Smooth muscle cell (in vitro differentiated cells): ENCODE data around the gene RARRES2. TPM values are rescaled to one million over a fixed set of nuclear protein-coding genes. Genes with fewer than 3 reads are reported as not detected.

ENCODE experiments used
- DNase-seq: peaks from one replicate; lab custom pipeline; 2025; ENCODE audit not compliant: unreplicated experiment; lab: John Stamatoyannopoulos, UW
- H2AFZ ChIP-seq: fragments of 200-600 bp; sonication (generic); 2 replicates; pipeline ENCODE4 v1.6.0; 2016; ENCODE audit warnings: antibody characterized with exemption, low read depth, mild to moderate bottlenecking
- H3F3A ChIP-seq: fragments of 200-600 bp; sonication (generic); 2 replicates; pipeline ENCODE4 v1.6.0; 2017; ENCODE audit warnings: antibody characterized with exemption, low read depth
- H3K27ac ChIP-seq: fragments of 200-600 bp; sonication (generic); 2 replicates; pipeline ENCODE4 v1.5.1; 2016; ENCODE audit warnings: low read depth, mild to moderate bottlenecking
- H3K27me3 ChIP-seq: fragments of 200-600 bp; sonication (generic); 2 replicates; pipeline ENCODE4 v1.6.1; 2016; ENCODE audit warnings: low read depth, mild to moderate bottlenecking
- H3K36me3 ChIP-seq: fragments of 200-600 bp; sonication (generic); 2 replicates; pipeline ENCODE4 v1.5.1; 2016; ENCODE audit warnings: low read depth
- H3K4me1 ChIP-seq: fragments of 200-600 bp; sonication (generic); 2 replicates; pipeline ENCODE4 v1.5.1; 2016; ENCODE audit warnings: low read depth
- H3K4me2 ChIP-seq: fragments of 200-600 bp; sonication (generic); 2 replicates; pipeline ENCODE4 v1.6.0; 2016; ENCODE audit warnings: mild to moderate bottlenecking
- H3K4me3 ChIP-seq: fragments of 200-600 bp; sonication (generic); 2 replicates; pipeline ENCODE4 v1.5.1; 2016; ENCODE audit warnings: mild to moderate bottlenecking
- H3K79me2 ChIP-seq: fragments of 200-600 bp; sonication (generic); 2 replicates; pipeline ENCODE4 v1.6.0; 2016; ENCODE audit warnings: low read depth, mild to moderate bottlenecking
- H3K9ac ChIP-seq: fragments of 200-600 bp; sonication (generic); 2 replicates; pipeline ENCODE4 v1.6.0; 2016; ENCODE audit warnings: low read depth
- H3K9me3 ChIP-seq: fragments of 200-600 bp; sonication (generic); replicated peaks from 2 replicates; pipeline ENCODE4 v1.5.1; 2016; ENCODE audit warnings: low read depth
- H4K20me1 ChIP-seq: fragments of 200-600 bp; sonication (generic); 2 replicates; pipeline ENCODE4 v1.6.0; 2016; ENCODE audit warnings: low read depth
- CTCF ChIP-seq: fragments of 200-600 bp; sonication (generic); IDR thresholded peaks from 2 replicates; pipeline ENCODE4 v1.5.1; 2017; ENCODE audit warnings: borderline replicate concordance, mild to moderate bottlenecking, antibody characterized with exemption; ENCODE audit not compliant: insufficient read depth, poor library complexity, severe bottlenecking
- WGBS: methylation state at CpG from one replicate; pipeline ENCODE4 v1.1.7; 2016; ENCODE audit warnings: low lambda C conversion rate; 5-methylcytosine and 5-hydroxymethylcytosine counted together
- polyA plus RNA-seq: library from polyadenylated mRNA; unstranded; fragments of >200 nt; fragmentation: Nextera tagmentation; extraction: Ambion mirVana; gene quantifications from 2 replicates; pipeline ENCODE4 v1.2.1, GENCODE V29; 2016
- total RNA-seq: library from RNA; depleted of rRNA; stranded (reverse); fragments of >200 nt; gene quantifications from 2 replicates; pipeline ENCODE4 v1.2.3, GENCODE V29; 2014

Gene RARRES2
- total and polyA plus RNA-seq, 2 experiments from 2014 or later = 23.6 to 31.8 TPM

DNA sequence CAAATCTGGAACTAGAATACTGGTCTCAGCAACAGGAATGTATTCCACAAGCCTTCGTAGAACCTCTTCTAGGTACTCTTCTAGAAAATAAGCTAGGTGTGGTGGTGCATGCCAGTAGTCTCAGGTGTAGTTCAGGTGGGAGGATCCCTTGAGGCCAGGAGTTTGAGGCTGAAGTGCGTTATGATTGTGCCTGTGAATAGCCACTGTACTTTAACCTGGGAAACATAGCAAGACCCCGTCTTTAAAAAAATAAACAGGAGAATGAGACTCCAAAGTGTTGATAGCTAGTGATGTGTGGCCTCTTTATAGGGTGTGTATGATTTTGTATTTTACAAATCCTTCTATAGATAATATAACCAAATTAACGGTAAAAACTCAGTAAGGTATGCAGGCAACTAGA is 36.2 kb upstream of the RARRES2 start:
- no peaks in the 10 kb centered on the region for H3K36me3 ChIP-seq
- no peak overlapping the region for H3K4me3 ChIP-seq
- H3K9ac ChIP-seq = no peak overlapping the region
- no peak for TF ChIP-seq CTCF
- peaks cover 39% of the 10 kb centered on the region for H3K79me2 ChIP-seq
- H3K4me1 ChIP-seq = peaks cover 35% of the 10 kb centered on the region
- H3F3A ChIP-seq = peaks cover 27% of the 10 kb centered on the region
- H3K9me3 ChIP-seq = no peaks in the 10 kb centered on the region
- 57% methylated on average over 4 of the region's 4 CpGs for WGBS
- peaks cover 29% of the 10 kb centered on the region for H4K20me1 ChIP-seq
- peak overlapping the region; percentile 26 for H3K27ac ChIP-seq
- no peaks in the 10 kb centered on the region for H3K27me3 ChIP-seq
- no peak overlapping the region for H2AFZ ChIP-seq
- DNase-seq = no peak
- H3K4me2 ChIP-seq = no peak overlapping the region

GRCh38 chr7:150377196-150377595 is 35.8 kb upstream of the RARRES2 start:
- Histone ChIP-seq H3K36me3 (no peaks in the 10 kb centered on the region), H3K9me3 (no peaks in the 10 kb centered on the region), H2AFZ (no peak overlapping the region), H3K4me1 (peaks cover 32% of the 10 kb centered on the region), H4K20me1 (peaks cover 24% of the 10 kb centered on the region), H3K9ac (no peak overlapping the region), H3K4me3 (no peak overlapping the region), H3F3A (peaks cover 27% of the 10 kb centered on the region), H3K4me2 (no peak overlapping the region), H3K79me2 (peaks cover 43% of the 10 kb centered on the region), H3K27me3 (no peaks in the 10 kb centered on the region), H3K27ac (no peak overlapping the region)
- TF ChIP-seq CTCF = no peak
- DNase-seq = no peak
- 71% methylated on average over 3 of the region's 3 CpGs for WGBS

DNA sequence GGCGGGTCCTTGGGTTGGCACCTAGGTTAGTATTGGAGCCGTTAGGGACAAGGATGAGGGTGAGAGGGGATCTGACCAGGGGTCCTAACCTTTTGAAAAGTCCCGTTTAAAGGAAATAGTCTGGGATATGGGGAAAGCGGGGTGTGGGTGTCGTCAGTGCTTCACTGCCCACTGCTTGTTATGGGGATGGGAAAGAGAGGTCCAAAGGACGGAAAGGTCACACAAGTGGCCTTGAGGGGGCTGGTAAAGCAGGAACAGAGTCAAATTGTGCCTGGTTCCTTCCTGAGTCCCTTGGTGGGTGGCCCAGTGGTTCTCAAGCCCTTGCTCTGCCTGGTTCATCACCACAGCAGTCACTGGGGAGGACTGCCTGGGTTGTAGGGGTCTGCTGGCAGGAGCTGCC is 35.1 kb upstream of the RARRES2 start:
- H2AFZ ChIP-seq = no peak overlapping the region
- TF ChIP-seq CTCF = no peak
- H3K4me2 ChIP-seq = no peak overlapping the region
- no peaks in the 10 kb centered on the region for H3K9me3 ChIP-seq
- peaks cover 25% of the 10 kb centered on the region for H3K4me1 ChIP-seq
- H3K27me3 ChIP-seq = no peaks in the 10 kb centered on the region
- H3K9ac ChIP-seq = no peak overlapping the region
- H3K36me3 ChIP-seq = no peaks in the 10 kb centered on the region
- peaks cover 44% of the 10 kb centered on the region for H3K79me2 ChIP-seq
- no peak overlapping the region for H3K4me3 ChIP-seq
- no peak overlapping the region for H3K27ac ChIP-seq
- no peak for DNase-seq
- peaks cover 27% of the 10 kb centered on the region for H3F3A ChIP-seq
- H4K20me1 ChIP-seq = peaks cover 21% of the 10 kb centered on the region
- WGBS = 70% methylated on average over 6 of the region's 6 CpGs
